Panc1 (cell line): ENCODE measurements around the gene CD48.

Experiments used
- POLR2AphosphoS5 ChIP-seq: IDR thresholded peaks from 2 replicates; pipeline ENCODE4 v1.6.1; 2012; ENCODE audit warnings: mild to moderate bottlenecking, low read depth, low read length, moderate library complexity
- TF ChIP-seq, protein P1 (sequence below): fragments of 450-650 bp; IDR thresholded peaks from 2 replicates; pipeline ENCODE4 v1.5.1; 2017; ENCODE audit warnings: mild to moderate bottlenecking

DNA sequence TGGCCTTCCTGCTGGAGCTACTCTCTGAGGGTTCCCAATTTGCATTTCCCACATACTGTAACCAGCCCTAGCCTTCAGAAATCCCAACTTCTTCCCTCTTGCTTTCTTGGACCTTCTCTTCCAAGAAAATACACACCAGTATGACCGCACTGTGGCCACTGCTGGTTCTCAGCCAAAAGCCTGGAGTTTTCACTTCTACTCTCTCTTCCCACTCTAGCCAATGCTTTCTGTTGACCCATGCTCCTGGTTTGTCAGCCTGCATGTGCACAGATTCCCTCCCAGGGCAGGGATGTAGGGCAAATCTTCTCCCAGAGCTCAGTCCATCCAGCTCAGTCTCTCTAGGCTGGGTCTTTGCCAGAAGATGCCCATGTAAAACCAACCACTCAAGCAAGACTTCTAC, 65.4 kb downstream of the CD48 start:
- TF ChIP-seq, protein P1, sequence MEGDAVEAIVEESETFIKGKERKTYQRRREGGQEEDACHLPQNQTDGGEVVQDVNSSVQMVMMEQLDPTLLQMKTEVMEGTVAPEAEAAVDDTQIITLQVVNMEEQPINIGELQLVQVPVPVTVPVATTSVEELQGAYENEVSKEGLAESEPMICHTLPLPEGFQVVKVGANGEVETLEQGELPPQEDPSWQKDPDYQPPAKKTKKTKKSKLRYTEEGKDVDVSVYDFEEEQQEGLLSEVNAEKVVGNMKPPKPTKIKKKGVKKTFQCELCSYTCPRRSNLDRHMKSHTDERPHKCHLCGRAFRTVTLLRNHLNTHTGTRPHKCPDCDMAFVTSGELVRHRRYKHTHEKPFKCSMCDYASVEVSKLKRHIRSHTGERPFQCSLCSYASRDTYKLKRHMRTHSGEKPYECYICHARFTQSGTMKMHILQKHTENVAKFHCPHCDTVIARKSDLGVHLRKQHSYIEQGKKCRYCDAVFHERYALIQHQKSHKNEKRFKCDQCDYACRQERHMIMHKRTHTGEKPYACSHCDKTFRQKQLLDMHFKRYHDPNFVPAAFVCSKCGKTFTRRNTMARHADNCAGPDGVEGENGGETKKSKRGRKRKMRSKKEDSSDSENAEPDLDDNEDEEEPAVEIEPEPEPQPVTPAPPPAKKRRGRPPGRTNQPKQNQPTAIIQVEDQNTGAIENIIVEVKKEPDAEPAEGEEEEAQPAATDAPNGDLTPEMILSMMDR: no peak
- TF ChIP-seq POLR2AphosphoS5: no peak
